ENCODE results near the gene LCP2.

- TF ChIP-seq CTCF (conservative IDR thresholded peaks at IDR 0.05; ENCODE audit: low read length) (no peak), EZH2phosphoT487 (IDR thresholded peaks at IDR 0.05; ENCODE audit: borderline replicate concordance) (no peak)
Measured at GRCh38 chr5:170238456-170239196, 59.0 kb downstream of the LCP2 start.

Measured in Loucy (cell line).